Activated CD4-positive, alpha-beta T cell treated with anti-CD3 and anti-CD28 coated beads, Interleukin-2, amount 50 U/mL, for 1 hour (primary cell): ENCODE measurements around the gene SCARB2.
A peak's percentile ranks its signal among the peaks of the same experiment; 100 is the strongest.

Experiments used
- DNase-seq: peaks from one replicate; pipeline ENCODE4 v3.0.0-alpha.2; 2020

Gene SCARB2

DNA sequence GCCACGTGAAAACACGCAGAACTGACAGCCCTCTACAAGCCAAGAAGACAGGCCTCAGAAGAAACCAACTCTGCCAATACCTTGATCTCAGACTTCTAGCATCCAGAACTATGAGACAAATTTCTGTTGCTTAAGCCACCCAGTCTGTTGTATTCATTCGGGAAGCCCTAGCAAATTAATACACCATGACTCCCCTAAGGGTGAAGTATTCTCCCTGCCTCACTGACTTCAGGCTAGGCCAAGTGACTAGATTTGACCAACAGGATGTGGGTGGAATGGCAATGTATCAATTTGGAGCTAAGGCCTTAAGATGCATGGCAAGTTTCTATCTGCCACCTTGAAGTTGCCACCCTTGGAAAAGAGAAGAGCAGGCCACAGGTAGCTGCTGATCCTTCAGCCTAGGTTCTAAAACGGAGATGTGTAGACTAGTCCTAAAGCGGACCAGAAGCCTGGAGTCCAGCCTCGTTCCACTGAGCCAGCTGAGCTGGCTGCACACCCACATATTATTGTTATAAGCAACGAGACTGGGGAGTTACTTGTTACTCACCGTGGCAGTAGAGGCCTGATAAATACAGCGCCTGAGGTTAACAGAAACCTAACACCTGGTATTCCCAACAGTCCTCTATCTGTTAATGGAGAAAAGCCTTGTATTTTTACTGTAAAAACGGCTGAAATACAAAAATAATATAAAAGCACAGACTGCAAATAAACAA lies 16.4 kb downstream of the SCARB2 start:
- DNase-seq, result no peak

- no peak for DNase-seq
Observed at GRCh38 chr4:76196376-76196775, 17.2 kb downstream of the SCARB2 start.

DNA sequence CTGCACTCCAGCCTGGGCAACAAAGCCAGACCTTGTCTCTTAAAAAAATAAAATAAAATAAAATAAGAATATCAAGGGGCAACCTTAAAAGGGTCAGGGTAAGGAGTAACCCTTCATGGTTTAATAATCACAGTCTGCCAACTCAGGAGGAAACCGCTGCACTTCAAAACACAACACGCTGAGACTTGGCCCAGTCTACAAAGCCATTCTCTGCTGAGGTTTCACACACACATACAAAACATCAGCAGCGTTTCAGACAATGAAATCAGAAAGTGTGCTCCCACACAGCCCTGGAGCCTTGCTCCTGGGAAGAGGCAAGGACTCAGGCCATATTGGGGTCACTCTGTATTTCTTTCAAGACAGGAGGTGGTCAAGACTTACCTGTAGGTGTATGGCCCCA lies 18.3 kb downstream of the SCARB2 start:
- DNase-seq, result no peak

DNA sequence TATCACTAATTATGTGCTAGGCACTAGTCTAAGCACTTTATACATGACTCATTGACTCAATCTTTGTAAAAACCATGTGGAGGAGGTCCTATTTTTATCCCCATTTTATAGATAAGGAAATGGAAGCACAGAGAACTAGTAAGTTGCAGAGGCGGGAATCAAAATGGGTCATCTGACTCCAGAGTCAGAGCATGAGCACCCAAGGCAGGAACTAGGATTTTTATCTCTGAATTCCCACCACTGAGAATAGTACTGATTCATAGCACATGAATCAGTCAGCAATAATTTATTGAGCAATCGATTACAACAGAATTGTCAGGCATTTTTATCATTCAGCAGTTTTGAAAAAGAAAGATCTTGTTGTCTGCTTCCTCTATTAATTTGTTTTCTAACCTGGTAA lies 19.3 kb downstream of the SCARB2 start:
- DNase-seq, result no peak

- DNase-seq, result no peak
Observed at GRCh38 chr4:76192236-76192635, 21.4 kb downstream of the SCARB2 start.

GRCh38 chr4:76188557-76188956 lies 25.1 kb downstream of the SCARB2 start:
- DNase-seq, result no peak

GRCh38 chr4:76188149-76188548 lies 25.5 kb downstream of the SCARB2 start:
- DNase-seq, result no peak

- no peak for DNase-seq
Observed at GRCh38 chr4:76187152-76187551, 26.5 kb downstream of the SCARB2 start.

GRCh38 chr4:76182463-76182862 lies 31.2 kb downstream of the SCARB2 start:
- no peak for DNase-seq

DNA sequence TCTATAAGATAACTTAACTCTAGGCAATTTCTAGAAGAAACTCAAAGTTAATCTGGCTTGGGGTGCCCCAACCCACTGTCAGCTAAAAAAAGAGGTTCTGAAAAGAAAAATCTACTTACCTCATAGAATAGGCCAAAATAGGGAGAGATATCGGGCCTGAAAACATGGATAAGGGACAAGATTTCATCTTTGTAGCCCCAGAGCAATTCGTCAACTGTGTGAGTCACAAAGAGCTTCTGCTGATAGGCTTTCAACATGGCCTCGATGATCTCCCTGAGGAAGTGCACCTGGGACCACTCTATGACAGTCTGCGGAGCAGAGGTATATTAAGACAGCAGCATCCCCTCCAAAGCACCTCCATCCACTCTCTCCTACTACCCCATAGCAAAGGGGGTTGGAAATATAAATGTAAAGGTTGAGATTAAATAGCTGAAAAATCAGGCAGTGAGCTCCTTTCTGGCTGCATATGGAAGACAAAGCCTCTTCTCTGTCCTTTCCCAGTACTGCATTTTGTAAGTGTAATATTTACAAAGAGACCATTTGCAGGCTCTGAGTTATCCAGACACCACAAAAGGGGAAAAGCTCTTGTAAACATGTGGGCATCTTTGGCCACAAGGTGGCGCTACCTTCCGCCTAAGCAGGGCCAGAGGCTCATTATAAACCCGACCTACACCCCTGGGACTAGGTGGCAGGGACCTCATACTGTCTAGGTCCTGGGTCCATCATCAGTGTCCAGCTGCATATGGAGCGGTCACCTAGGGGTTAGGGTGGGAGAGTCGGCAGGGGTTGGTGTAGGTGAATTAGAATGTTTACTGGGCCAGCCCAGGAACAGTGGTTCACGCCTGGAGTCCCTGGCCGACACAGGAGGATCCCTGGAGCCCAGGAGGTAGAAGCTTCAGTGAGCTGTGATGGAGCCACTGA lies 34.0 kb downstream of the SCARB2 start:
- DNase-seq, result peak; percentile 84

DNA sequence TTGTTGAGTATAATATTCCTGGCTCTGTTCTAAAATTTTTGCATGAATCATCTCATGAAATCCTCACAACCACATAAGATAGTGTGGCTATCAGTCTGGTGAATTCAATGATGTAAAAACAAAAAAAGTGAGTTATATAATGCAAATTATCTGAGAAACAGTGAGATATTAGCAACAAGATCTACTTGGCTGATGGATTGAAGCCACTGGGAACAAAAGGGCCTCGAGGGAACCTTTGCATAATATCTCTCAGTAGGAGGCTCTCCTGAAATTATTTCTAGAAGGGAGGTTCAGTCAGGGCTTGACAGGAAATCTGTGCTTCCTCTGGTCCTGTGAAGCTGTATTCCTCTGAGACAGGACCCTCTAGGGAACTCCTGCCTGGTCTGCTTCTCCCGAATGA lies 35.3 kb downstream of the SCARB2 start:
- no peak for DNase-seq

DNA sequence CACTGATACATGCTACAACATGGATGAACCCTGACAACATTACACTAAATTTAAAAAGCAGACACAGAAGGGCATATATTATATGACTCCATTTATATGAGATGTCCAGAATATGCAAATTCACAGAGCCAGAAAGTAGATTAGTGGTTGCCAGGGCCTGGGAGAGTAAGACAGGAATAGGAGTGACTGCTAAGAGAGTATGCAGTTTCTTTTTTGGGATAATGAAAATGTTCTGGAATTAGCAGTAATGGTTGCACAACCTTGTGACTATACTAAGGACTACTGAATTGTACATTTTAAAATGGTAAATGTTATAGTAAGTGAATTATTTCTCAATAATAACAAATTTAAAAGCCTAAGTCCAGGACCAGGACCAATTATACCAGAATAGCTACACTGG lies 35.9 kb downstream of the SCARB2 start:
- no peak for DNase-seq

DNA sequence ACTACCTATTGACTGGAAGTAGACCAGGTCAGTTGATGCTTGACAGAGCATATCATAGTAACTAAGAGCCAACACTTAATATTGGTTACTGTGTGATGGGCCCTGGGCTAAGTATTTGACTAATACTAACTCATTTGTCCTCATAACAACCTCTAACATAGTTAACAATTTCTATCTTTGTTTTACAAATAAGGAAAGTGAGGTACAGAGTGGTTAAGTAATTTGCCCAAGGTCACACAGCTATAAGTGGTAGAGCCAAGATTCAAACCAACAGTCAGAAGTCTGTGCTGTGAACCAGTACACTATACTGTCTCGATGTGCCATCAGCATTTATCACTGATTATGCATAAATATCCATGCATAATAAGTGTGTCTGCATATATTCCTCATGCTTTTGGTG lies 38.3 kb downstream of the SCARB2 start:
- no peak for DNase-seq

- no peak for DNase-seq
Observed at GRCh38 chr4:76174216-76174615, 39.4 kb downstream of the SCARB2 start.

GRCh38 chr4:76168688-76169087 lies 44.9 kb downstream of the SCARB2 start:
- no peak for DNase-seq

GRCh38 chr4:76166480-76166879 lies 47.1 kb downstream of the SCARB2 start:
- DNase-seq, result no peak

DNA sequence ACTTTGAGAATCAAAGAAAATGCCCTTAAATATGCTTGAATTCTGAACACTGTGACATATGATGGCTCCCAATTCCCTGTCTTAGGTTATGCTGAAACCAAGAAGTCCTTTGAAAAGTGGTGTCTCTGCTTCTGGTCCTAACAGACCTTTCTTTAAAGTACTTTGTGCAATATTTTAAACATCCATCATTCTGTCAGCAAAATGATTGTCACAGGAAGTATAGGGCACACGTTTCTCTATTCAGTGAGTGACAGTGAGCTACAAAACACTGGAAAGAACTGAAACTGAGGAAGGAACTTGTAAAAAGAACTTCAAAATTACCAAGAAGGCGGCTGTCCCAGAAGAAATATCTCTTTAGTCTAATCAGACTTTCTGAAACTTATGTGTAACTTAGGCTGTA lies 53.3 kb downstream of the SCARB2 start:
- DNase-seq, result no peak

- DNase-seq, result no peak
Observed at GRCh38 chr4:76156635-76157034, 57.0 kb downstream of the SCARB2 start.

DNA sequence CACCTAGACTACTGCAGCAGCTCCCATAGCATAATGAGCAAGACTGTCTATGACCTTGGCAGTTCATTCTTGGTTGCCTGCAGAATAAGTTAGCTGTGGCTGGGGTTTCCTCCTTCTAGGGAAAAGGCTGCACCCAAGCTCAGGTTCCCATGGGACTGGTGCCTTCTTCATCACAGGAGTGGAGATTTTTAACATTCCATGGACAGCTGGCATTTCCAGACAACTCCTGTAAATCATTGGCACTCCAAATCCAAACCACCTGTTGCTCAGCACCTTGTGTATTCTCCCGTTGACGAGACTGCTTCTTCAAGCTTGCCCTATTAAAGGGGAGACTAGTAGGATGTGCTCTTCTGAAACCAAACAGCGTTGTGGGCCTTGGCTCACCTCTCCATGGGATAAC lies 57.6 kb downstream of the SCARB2 start:
- no peak for DNase-seq

GRCh38 chr4:76153356-76153755 lies 60.3 kb downstream of the SCARB2 start:
- no peak for DNase-seq

- DNase-seq, result peak; percentile 92
Observed at GRCh38 chr4:76148142-76148865, 65.3 kb downstream of the SCARB2 start, which contains the start of gene NUP54. NUP54 (minus strand) TSS chr4:76148397; CDS start chr4:76148374, 23 bp downstream.

- peak; percentile 21 for DNase-seq
Observed at GRCh38 chr4:76147454-76148141, 66.0 kb downstream of the SCARB2 start.

GRCh38 chr4:76144546-76144945 lies 69.1 kb downstream of the SCARB2 start:
- DNase-seq, result no peak
